GM18499 (cell line): ENCODE data around the gene TAGAP.
"Not testable (repeated sequence)": the region's sequence is repeated elsewhere in the genome, so short reads cannot be mapped to it uniquely, and the experiment has no call there.

Experiments used
- ATAC-seq: cut with Tn5 transposase; IDR thresholded peaks from one replicate; pipeline ENCODE4 v1.9.1; 2021; ENCODE audit warnings: moderate number of reproducible peaks; ENCODE audit not compliant: insufficient read depth, unreplicated experiment

Gene TAGAP

GRCh38 chr6:159020011-159020410 lies 24.8 kb downstream of the TAGAP start:
- no peak for ATAC-seq

- no peak for ATAC-seq
Measured at GRCh38 chr6:159017757-159018559, 26.8 kb downstream of the TAGAP start.

GRCh38 chr6:159014406-159014805 lies 30.4 kb downstream of the TAGAP start:
- no peak for ATAC-seq

GRCh38 chr6:159013229-159013628 lies 31.6 kb downstream of the TAGAP start:
- ATAC-seq: no peak

GRCh38 chr6:159012201-159012600 lies 32.6 kb downstream of the TAGAP start:
- no peak for ATAC-seq

GRCh38 chr6:159010037-159010612 lies 34.7 kb downstream of the TAGAP start:
- ATAC-seq: not testable (repeated sequence)

- ATAC-seq: no peak
Measured at GRCh38 chr6:159008656-159009288, 36.0 kb downstream of the TAGAP start.

- no peak for ATAC-seq
Measured at GRCh38 chr6:159007510-159007909, 37.3 kb downstream of the TAGAP start.

- ATAC-seq: no peak
Measured at GRCh38 chr6:159005436-159005835, 39.4 kb downstream of the TAGAP start.

GRCh38 chr6:159004592-159004991 lies 40.2 kb downstream of the TAGAP start:
- ATAC-seq: no peak

- ATAC-seq: no peak
Measured at GRCh38 chr6:159002432-159003155, 42.2 kb downstream of the TAGAP start.

GRCh38 chr6:158999666-159000403 lies 45.0 kb downstream of the TAGAP start, which contains the start of gene RSPH3:
TSS of gene RSPH3 (minus strand) at chr6:159000202. CDS start at chr6:158999550, 652 bp downstream.
- peak; percentile 81 for ATAC-seq

- peak; percentile 19 for ATAC-seq
Measured at GRCh38 chr6:158999154-158999665, 45.6 kb downstream of the TAGAP start.

GRCh38 chr6:158996856-158997255 lies 47.9 kb downstream of the TAGAP start:
- ATAC-seq: no peak

- no peak for ATAC-seq
Measured at GRCh38 chr6:158993639-158994038, 51.2 kb downstream of the TAGAP start.

GRCh38 chr6:158991017-158991723 lies 53.6 kb downstream of the TAGAP start:
- ATAC-seq: no peak

- not testable (repeated sequence) for ATAC-seq
Measured at GRCh38 chr6:158989711-158990110, 55.1 kb downstream of the TAGAP start.

- ATAC-seq: no peak
Measured at GRCh38 chr6:158988477-158988876, 56.3 kb downstream of the TAGAP start.

- no peak for ATAC-seq
Measured at GRCh38 chr6:158987657-158988056, 57.1 kb downstream of the TAGAP start.
